Left lung (tissue), 10 donors: Measurements from ENCODE around the gene NPHS1. TPM values are rescaled to one million over a fixed set of nuclear protein-coding genes. Genes with fewer than 3 reads are reported as not detected.

ENCODE experiments used
- ATAC-seq: fragments of 200-7000 bp; cut with Tn5 transposase; one replicate; pipeline ENCODE4 v1.9.1; 2020; ENCODE audit warnings: moderate library complexity
- DNase-seq, 4 donors: peaks; one replicate each; pipeline ENCODE4 v3.0.0-alpha.2; 2013 to 2020
- H3K27ac ChIP-seq, 2 donors: fragments of 200-600 bp; sonication (generic) in 1 of 2; one replicate each; pipeline versions ENCODE4 v1.5.0 to v1.8.0; 2020 to 2021
- H3K27me3 ChIP-seq, 2 donors: fragments of 200-600 bp; sonication (generic) in 1 of 2; one replicate each; pipeline versions ENCODE4 v1.5.0 to v1.8.0; 2020 to 2021
- H3K36me3 ChIP-seq, 2 donors: fragments of 200-600 bp; sonication (generic) in 1 of 2; one replicate each; pipeline versions ENCODE4 v1.5.0 to v1.8.0; 2020 to 2021
- H3K4me1 ChIP-seq, 2 donors: fragments of 200-600 bp; one replicate each; pipeline ENCODE4 v1.8.0; 2021
- H3K4me3 ChIP-seq, 2 donors: fragments of 200-600 bp; sonication (generic) in 1 of 2; one replicate each; pipeline versions ENCODE4 v1.5.0 to v1.8.0; 2020 to 2021; ENCODE audit warnings: mild to moderate bottlenecking in 1 of 2
- H3K9me3 ChIP-seq, 2 donors: fragments of 200-600 bp; sonication (generic) in 1 of 2; one replicate each; pipeline versions ENCODE4 v1.5.0 to v1.8.0; 2020 to 2021
- CTCF ChIP-seq, 2 donors: fragments of 200-600 bp; sonication (generic) in 1 of 2; IDR thresholded peaks; one replicate each; pipeline versions ENCODE4 v1.5.0 to v1.8.0; 2021; ENCODE audit warnings: antibody characterized with exemption in 2 of 2
- intact Hi-C, 2 donors: fragments of 100-400 bp; cut with DNase I; formaldehyde crosslinking; loops; one replicate each; pipeline versions ENCODE4 v1.11.2 to v1.14.2; 2022
- polyA plus RNA-seq, 6 donors: library from polyadenylated mRNA; unstranded; fragments of 120-200 nt; gene quantifications; one replicate each; pipeline ENCODE4 v1.2.1, GENCODE V29; 2013; ENCODE audit not compliant: insufficient read length in 6 of 6
- total RNA-seq, 2 donors: library from RNA; stranded (reverse); fragmentation: NEBNext Ultra II Directional; extraction: Animal tissue kit (Norgen Biotek cat#: 25700); gene quantifications; one replicate each; pipeline ENCODE4 v1.2.1, GENCODE V29; 2021
- donor health status: DM: no; HTN: yes; CAD: no.
- donor health status: DM: no; HTN: no; CAD: no.

Gene NPHS1
- total and polyA plus RNA-seq, 8 donors, result 0.08 to 2.0 (median 0.99) TPM; not detected in 1

GRCh38 chr19:35869327-35870123, 17.2 kb upstream of the NPHS1 start:
- H3K27me3 ChIP-seq, result peaks cover 0 to 82% of the 10 kb centered on the region in 2 donors
- no peaks in the 10 kb centered on the region for H3K9me3 ChIP-seq
- H3K27ac ChIP-seq, result no peak overlapping the region
- H3K4me1 ChIP-seq, result peaks cover 9 to 23% of the 10 kb centered on the region in 2 donors
- no peak for TF ChIP-seq CTCF (IDR thresholded peaks at IDR 0.05)
- H3K4me3 ChIP-seq, result peak overlapping the region in 1 of 2 donors; percentile 10
- ATAC-seq (peak; percentile 71), DNase-seq (peak in 3 of 4 donors; percentile 58 to 89 (median 63))
- no peaks in the 10 kb centered on the region for H3K36me3 ChIP-seq
- intact Hi-C loops, result no loop called here

- H3K4me3 ChIP-seq, result peak overlapping the region; percentile 15 to 35
- no peaks in the 10 kb centered on the region for H3K9me3 ChIP-seq
- H3K27me3 ChIP-seq, result peaks cover 0 to 88% of the 10 kb centered on the region in 2 donors
- TF ChIP-seq CTCF (IDR thresholded peaks at IDR 0.05), result no peak
- H3K36me3 ChIP-seq, result no peaks in the 10 kb centered on the region
- H3K4me1 ChIP-seq, result peaks cover 9 to 23% of the 10 kb centered on the region in 2 donors
- intact Hi-C loops, result no loop called here
- peak; percentile 8 for ATAC-seq
- H3K27ac ChIP-seq, result no peak overlapping the region
- no peak for DNase-seq
Measured at GRCh38 chr19:35868823-35869326, 16.6 kb upstream of the NPHS1 start.

GRCh38 chr19:35868172-35868822, 16.0 kb upstream of the NPHS1 start, which contains the start of gene APLP1:
TSS of gene APLP1 (plus strand) at chr19:35868574. CDS start at chr19:35868637, 63 bp downstream.
- DNase-seq (peak in 3 of 4 donors; percentile 59 to 92 (median 61)), ATAC-seq (peak; percentile 93)
- Histone ChIP-seq H3K36me3 (no peaks in the 10 kb centered on the region), H3K9me3 (no peaks in the 10 kb centered on the region), H3K4me3 (peak within 1 kb of the TSS; percentile 15 to 35), H3K27me3 (peaks cover 0 to 94% of the 10 kb centered on the region in 2 donors), H3K4me1 (peaks cover 9 to 23% of the 10 kb centered on the region in 2 donors), H3K27ac (no peak within 1 kb of the TSS)
- intact Hi-C loops, result no loop called here
- TF ChIP-seq CTCF (IDR thresholded peaks at IDR 0.05), result no peak

GRCh38 chr19:35863018-35863417, 10.7 kb upstream of the NPHS1 start:
- H3K4me3 ChIP-seq, result no peak overlapping the region
- no peak for TF ChIP-seq CTCF (IDR thresholded peaks at IDR 0.05)
- H3K36me3 ChIP-seq, result no peaks in the 10 kb centered on the region
- no peaks in the 10 kb centered on the region for H3K9me3 ChIP-seq
- peaks cover 16 to 100% of the 10 kb centered on the region in 2 donors for H3K27me3 ChIP-seq
- no peak for ATAC-seq
- no peak for DNase-seq
- intact Hi-C loops, result no loop called here
- H3K4me1 ChIP-seq, result peaks cover 0 to 10% of the 10 kb centered on the region in 2 donors
- H3K27ac ChIP-seq, result no peak overlapping the region

- peak in 1 of 4 donors; percentile 56 for DNase-seq
- peaks cover 0 to 10% of the 10 kb centered on the region in 2 donors for H3K4me1 ChIP-seq
- no peaks in the 10 kb centered on the region for H3K9me3 ChIP-seq
- H3K4me3 ChIP-seq, result no peak overlapping the region
- no peak for TF ChIP-seq CTCF (IDR thresholded peaks at IDR 0.05)
- no peaks in the 10 kb centered on the region for H3K36me3 ChIP-seq
- no peak overlapping the region for H3K27ac ChIP-seq
- no peak for ATAC-seq
- peaks cover 18 to 100% of the 10 kb centered on the region in 2 donors for H3K27me3 ChIP-seq
- intact Hi-C loops, result no loop called here
Measured at GRCh38 chr19:35862528-35862927, 10.2 kb upstream of the NPHS1 start.
